GM12892 (cell line): ENCODE data around the gene C11orf71.

ENCODE experiments used
- POLR2A ChIP-seq: IDR thresholded peaks from 2 replicates; pipeline ENCODE4 v1.6.1; 2011; ENCODE audit warnings: low read depth, low read length, control low read depth
- POLR2AphosphoS5 ChIP-seq: IDR thresholded peaks from 2 replicates; pipeline ENCODE4 v1.6.1; 2011; ENCODE audit warnings: low read depth, low read length, control low read depth
- TAF1 ChIP-seq: IDR thresholded peaks from 2 replicates; pipeline ENCODE4 v1.6.1; 2011; ENCODE audit warnings: low read depth, mild to moderate bottlenecking, control low read depth, low read length, borderline replicate concordance

DNA sequence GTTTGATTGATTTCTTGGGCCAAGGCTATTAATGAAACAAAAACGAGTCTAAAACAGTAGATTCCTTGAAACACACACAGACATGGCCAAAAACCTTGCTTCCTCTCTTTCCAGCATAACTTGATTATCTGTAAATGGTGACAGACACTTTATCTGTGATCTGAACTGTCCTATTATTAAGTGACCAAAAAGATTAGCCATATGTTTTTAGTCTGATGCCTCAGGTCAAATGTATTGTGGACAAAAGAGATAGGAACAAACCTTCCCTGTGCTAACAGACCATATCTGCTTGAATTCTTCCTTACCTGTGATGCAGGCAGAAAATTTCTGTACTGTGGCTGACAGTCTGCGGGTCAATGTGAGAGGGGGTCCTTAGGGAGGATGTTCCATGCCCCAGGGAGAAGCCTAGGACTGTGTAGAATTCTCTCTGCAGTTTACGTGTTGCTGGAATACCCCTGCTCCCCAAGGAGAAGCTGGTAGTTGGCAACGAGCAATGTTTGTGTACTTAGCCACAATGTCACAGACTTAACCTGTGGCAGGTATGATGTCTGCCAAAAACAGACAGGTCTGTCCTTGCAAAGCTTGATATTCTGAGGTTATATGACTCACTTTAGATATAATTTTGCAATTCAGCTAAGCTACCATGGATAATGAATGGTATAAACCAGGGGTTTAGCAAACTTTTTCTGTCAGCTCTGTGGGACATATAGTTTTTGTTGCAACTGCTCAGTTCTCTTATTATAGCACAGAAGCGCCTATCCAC is 31.2 kb downstream of the C11orf71 start:
- TF ChIP-seq POLR2A, result no peak
- no peak for TF ChIP-seq TAF1
- TF ChIP-seq POLR2AphosphoS5, result no peak
